Measurements from ENCODE around the gene HOXD11.

DNA sequence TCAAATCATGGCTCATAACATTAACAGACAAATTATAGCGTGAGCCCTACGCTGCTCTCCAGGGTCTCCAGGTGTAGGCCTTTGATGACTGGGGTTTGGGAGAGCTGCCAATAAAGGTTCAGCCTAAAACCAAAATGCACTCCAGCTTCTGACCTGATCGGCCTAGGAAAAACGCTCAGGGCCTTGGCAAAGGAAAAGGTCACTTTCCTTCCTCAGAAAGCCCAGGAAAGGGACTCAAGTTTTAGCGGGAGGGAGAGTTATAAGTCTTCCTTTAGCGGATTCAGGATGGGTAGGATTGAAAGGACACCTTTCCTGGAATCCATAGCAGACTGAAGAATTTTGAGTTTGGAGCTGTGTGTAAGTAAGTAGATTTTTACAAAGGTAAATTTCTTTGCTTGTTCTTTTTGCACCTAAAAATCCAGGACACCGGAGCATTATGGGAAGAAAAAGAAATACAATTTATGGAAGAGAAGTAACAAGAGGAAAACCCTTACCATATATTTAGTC lies 32.1 kb upstream of the HOXD11 start:
- TF ChIP-seq CTCF (IDR thresholded peaks at IDR 0.05) (no peak), MAX (CRISPR knock-in tag; IDR thresholded peaks at IDR 0.05) (no peak), ESRRA (CRISPR knock-in tag; IDR thresholded peaks at IDR 0.05; ENCODE audit: borderline replicate concordance) (no peak), ZNF138 (CRISPR knock-in tag; conservative IDR thresholded peaks at IDR 0.05) (no peak), USF2 (CRISPR knock-in tag; IDR thresholded peaks at IDR 0.05) (no peak), TP53 (CRISPR knock-in tag; IDR thresholded peaks at IDR 0.05) (no peak), CBFB (CRISPR knock-in tag; IDR thresholded peaks at IDR 0.05; ENCODE audit: low read depth) (no peak), IRF2 (CRISPR knock-in tag; IDR thresholded peaks at IDR 0.05; ENCODE audit: borderline replicate concordance, low read depth) (no peak), ATF3 (CRISPR knock-in tag; conservative IDR thresholded peaks at IDR 0.05) (no peak), AFF4 (CRISPR knock-in tag; IDR thresholded peaks at IDR 0.05; ENCODE audit: borderline replicate concordance) (no peak), PREB (CRISPR knock-in tag; IDR thresholded peaks at IDR 0.05; ENCODE audit: borderline replicate concordance) (no peak), TEAD4 (CRISPR knock-in tag; IDR thresholded peaks at IDR 0.05) (no peak), NFYB (CRISPR knock-in tag; conservative IDR thresholded peaks at IDR 0.05; ENCODE audit: low read depth) (no peak)
- TF ChIP-seq, protein P1, sequence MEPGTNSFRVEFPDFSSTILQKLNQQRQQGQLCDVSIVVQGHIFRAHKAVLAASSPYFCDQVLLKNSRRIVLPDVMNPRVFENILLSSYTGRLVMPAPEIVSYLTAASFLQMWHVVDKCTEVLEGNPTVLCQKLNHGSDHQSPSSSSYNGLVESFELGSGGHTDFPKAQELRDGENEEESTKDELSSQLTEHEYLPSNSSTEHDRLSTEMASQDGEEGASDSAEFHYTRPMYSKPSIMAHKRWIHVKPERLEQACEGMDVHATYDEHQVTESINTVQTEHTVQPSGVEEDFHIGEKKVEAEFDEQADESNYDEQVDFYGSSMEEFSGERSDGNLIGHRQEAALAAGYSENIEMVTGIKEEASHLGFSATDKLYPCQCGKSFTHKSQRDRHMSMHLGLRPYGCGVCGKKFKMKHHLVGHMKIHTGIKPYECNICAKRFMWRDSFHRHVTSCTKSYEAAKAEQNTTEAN (CRISPR knock-in tag; IDR thresholded peaks at IDR 0.05): no peak

Measured in WTC11 (cell line).